Adrenal gland (tissue), 12 donors: ENCODE data around the gene MAN1A2. TPM values are rescaled to one million over a fixed set of nuclear protein-coding genes. Genes with fewer than 3 reads are reported as not detected.
"Not testable (repeated sequence)": the region's sequence is repeated elsewhere in the genome, so short reads cannot be mapped to it uniquely, and the experiment has no call there.

ENCODE experiments used
- DNase-seq, 7 donors: peaks; one replicate each; pipeline ENCODE4 v3.0.0-alpha.2; 2019 to 2020
- H3K27ac ChIP-seq, 5 donors: fragments of 200-600 bp; sonication (generic) in 4 of 5; 1 replicate in 3 of 5; 2 replicates in 2 of 5; pipeline versions ENCODE4 v1.5.1 to v1.8.0; 2016 to 2020; ENCODE audit warnings: mild to moderate bottlenecking in 1 of 5
- H3K27me3 ChIP-seq: fragments of 200-600 bp; 2 replicates; pipeline ENCODE4 v1.8.0; 2021
- H3K36me3 ChIP-seq, 2 donors: fragments of 200-600 bp; replicated peaks in 1 of 2; 1 replicate in 1 of 2; 2 replicates in 1 of 2; pipeline versions ENCODE4 v1.5.1 to v1.8.0; 2018 to 2022
- H3K4me1 ChIP-seq, 2 donors: fragments of 200-600 bp; replicated peaks in 1 of 2; 1 replicate in 1 of 2; 2 replicates in 1 of 2; pipeline versions ENCODE4 v1.5.1 to v1.8.0; 2018 to 2021
- H3K4me3 ChIP-seq, 4 donors: fragments of 200-600 bp; sonication (generic) in 3 of 4; one replicate each; pipeline ENCODE4 v1.5.1; 2016 to 2018
- H3K9me3 ChIP-seq, 3 donors: fragments of 200-600 bp; sonication (generic) in 1 of 3; replicated peaks in 1 of 3; 1 replicate in 2 of 3; 2 replicates in 1 of 3; pipeline versions ENCODE4 v1.5.1 to v1.8.0; 2016 to 2021
- CTCF ChIP-seq, 6 experiments: fragments of 450-650 bp in 4 of 6; fragments of 200-600 bp in 2 of 6; sonication (generic) in 1 of 6; IDR thresholded peaks; 1 replicate in 5 of 6; 2 replicates in 1 of 6; pipeline versions ENCODE4 v1.5.1 to v1.8.0; 2016 to 2021; ENCODE audit warnings: antibody characterized with exemption in 6 of 6, mild to moderate bottlenecking in 2 of 6, moderate library complexity in 1 of 6
- POLR2A ChIP-seq, 2 donors: fragments of 450-650 bp; IDR thresholded peaks; one replicate each; pipeline ENCODE4 v1.6.1; 2017; ENCODE audit warnings: antibody characterized with exemption in 2 of 2, mild to moderate bottlenecking in 2 of 2, moderate library complexity in 1 of 2
- WGBS, 4 donors: extraction: QIAGEN DNeasy Blood & Tissue Kit in 2 of 4; methylation state at CpG; one replicate each; pipeline versions ENCODE4 v1.1.5 to v1.1.7; 2013 to 2017; 5-methylcytosine and 5-hydroxymethylcytosine counted together
- intact Hi-C, 2 donors: fragments of 100-400 bp; cut with DNase I; formaldehyde crosslinking; loops; one replicate each; pipeline versions ENCODE4 v1.14.1 to v1.15.0; 2022 to 2023
- polyA plus RNA-seq, 3 donors: library from polyadenylated mRNA; stranded (reverse); fragments of 200-250 nt in 2 of 3; fragments of 350-450 nt in 1 of 3; fragmentation: Illumina TruSeq in 1 of 3; extraction: RNeasy Lipid Tissue Mini Kit (QIAGEN cat#74804) in 1 of 3; gene quantifications; one replicate each; pipeline ENCODE4 v1.2.3, GENCODE V29; 2013 to 2014
- total RNA-seq, 9 donors: library from RNA; depleted of rRNA in 4 of 9; stranded (reverse); fragments of >200 nt in 4 of 9; fragments of 120-200 nt in 1 of 9; fragmentation: NEBNext Ultra II Directional in 1 of 9; extraction: Animal tissue kit (Norgen Biotek cat#: 25700) in 1 of 9; gene quantifications; one replicate each; pipeline versions ENCODE4 v1.1.0 to v1.2.4, GENCODE V29; 2013 to 2023
- donor health status: healthy with polysubstance abuse.
- donor health status: Bipolar disorder and iron deficiency.
- donor health status: DM: yes; HTN: yes; CAD: no.
- donor health status: DM: no; HTN: no; CAD: no.
- donor health status: DM: no; HTN: no; CAD: no.
- donor health status: DM: yes; HTN: yes; CAD: no.

The MAN1A2 gene
- total and polyA plus RNA-seq, 12 donors: 4.4 to 45.2 (median 34.1) TPM

DNA sequence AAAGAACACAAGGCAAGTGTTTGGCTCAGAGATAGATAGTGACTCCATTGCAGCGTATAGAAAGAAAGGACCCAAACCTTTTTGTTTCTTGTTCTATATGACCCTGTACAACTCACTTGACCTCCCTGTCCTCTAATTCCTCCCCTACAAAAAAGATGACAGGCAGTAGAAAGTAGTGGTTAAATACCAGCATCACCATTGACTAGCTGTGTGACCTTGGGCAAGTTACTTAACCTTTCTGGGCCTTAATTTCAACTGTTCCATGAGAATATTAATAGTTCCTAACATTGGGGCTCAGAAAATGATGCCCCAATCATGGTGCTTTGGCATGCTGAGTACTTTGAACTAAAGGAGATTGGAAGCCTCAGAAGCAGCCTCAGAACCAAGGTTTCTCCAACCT, 46.7 kb upstream of the MAN1A2 start:
- no peak overlapping the region for H3K27ac ChIP-seq
- intact Hi-C loops: no loop called here
- no peaks in the 10 kb centered on the region for H3K27me3 ChIP-seq
- DNase-seq: no peak
- no peaks in the 10 kb centered on the region for H3K9me3 ChIP-seq
- no peaks in the 10 kb centered on the region for H3K36me3 ChIP-seq
- no peaks in the 10 kb centered on the region for H3K4me1 ChIP-seq
- no peak overlapping the region for H3K4me3 ChIP-seq
- 91 to 100% (median 97%) methylated on average over 1 of the region's 1 CpG for WGBS, 4 donors
- TF ChIP-seq CTCF (IDR thresholded peaks at IDR 0.05) (no peak), POLR2A (IDR thresholded peaks at IDR 0.05) (no peak)

GRCh38 chr1:117321680-117322609, 45.3 kb upstream of the MAN1A2 start:
- WGBS, 4 donors: 57 to 60% (median 58%) methylated on average over 5 of the region's 5 CpGs
- Histone ChIP-seq H3K9me3 (no peaks in the 10 kb centered on the region), H3K27ac (no peak overlapping the region), H3K4me1 (no peaks in the 10 kb centered on the region), H3K4me3 (no peak overlapping the region), H3K27me3 (no peaks in the 10 kb centered on the region), H3K36me3 (no peaks in the 10 kb centered on the region)
- no peak for TF ChIP-seq POLR2A (IDR thresholded peaks at IDR 0.05)
- TF ChIP-seq CTCF (IDR thresholded peaks at IDR 0.05): no peak
- intact Hi-C loops: no loop called here
- DNase-seq: no peak

DNA sequence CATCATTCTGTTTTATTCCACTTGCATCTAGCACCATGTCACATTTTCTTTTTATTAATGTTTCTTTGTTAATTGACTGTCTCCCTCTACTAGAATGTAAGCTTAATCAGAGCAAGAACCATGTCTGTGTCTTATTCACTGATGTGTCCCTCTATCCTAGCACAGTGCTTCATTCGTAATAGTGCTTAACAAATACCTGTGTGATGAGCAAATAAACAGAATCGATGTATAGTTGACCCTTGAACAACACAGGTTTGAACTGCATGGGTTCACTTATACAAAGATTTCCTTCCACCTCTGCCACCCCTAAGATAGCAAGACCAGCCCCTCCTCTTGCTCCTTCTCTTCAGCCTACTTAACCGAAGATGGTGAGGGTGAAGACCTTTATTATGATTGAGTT, 42.9 kb upstream of the MAN1A2 start:
- Histone ChIP-seq H3K9me3 (no peaks in the 10 kb centered on the region), H3K27ac (no peak overlapping the region), H3K27me3 (no peaks in the 10 kb centered on the region), H3K4me1 (no peaks in the 10 kb centered on the region), H3K36me3 (no peaks in the 10 kb centered on the region), H3K4me3 (no peak overlapping the region)
- WGBS, 4 donors: 54 to 76% (median 69%) methylated on average over 3 of the region's 3 CpGs
- intact Hi-C loops: no loop called here
- TF ChIP-seq POLR2A (IDR thresholded peaks at IDR 0.05): no peak
- no peak for TF ChIP-seq CTCF (IDR thresholded peaks at IDR 0.05)
- DNase-seq: no peak

GRCh38 chr1:117326035-117326434, 41.2 kb upstream of the MAN1A2 start:
- H3K27ac ChIP-seq, H3K9me3 ChIP-seq, intact Hi-C loops, H3K4me3 ChIP-seq, DNase-seq, H3K36me3 ChIP-seq, H3K4me1 ChIP-seq, H3K27me3 ChIP-seq: not testable (repeated sequence)
- 86 to 89% (median 87%) methylated on average over 6 of the region's 6 CpGs for WGBS, 4 donors

DNA sequence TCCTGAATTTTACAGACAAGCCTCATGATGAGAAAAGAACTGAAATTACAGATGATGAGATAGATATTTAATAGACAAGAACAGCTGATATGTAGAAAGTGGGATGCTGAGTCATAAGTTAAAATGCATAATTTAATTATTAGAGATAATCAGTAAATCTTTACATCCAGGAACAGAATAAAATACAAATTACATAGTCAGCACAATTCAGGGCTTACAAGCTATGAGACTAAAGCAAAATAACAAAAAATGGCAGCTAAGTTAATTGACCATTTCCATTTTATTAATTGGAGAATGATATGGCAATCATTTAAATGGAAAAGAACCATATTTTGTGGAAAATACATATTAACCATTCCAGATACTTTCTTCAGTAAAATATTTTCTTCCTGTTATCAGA, 40.2 kb upstream of the MAN1A2 start:
- intact Hi-C loops: no loop called here
- H3K36me3 ChIP-seq: no peaks in the 10 kb centered on the region
- H3K27ac ChIP-seq: no peak overlapping the region
- no peak for DNase-seq
- H3K27me3 ChIP-seq: no peaks in the 10 kb centered on the region
- H3K4me1 ChIP-seq: no peaks in the 10 kb centered on the region
- TF ChIP-seq POLR2A (IDR thresholded peaks at IDR 0.05): no peak
- TF ChIP-seq CTCF (IDR thresholded peaks at IDR 0.05): no peak
- no peaks in the 10 kb centered on the region for H3K9me3 ChIP-seq
- no peak overlapping the region for H3K4me3 ChIP-seq
